ENCODE results near the gene VRK1. TPM values are rescaled to one million over a fixed set of nuclear protein-coding genes. Genes with fewer than 3 reads are reported as not detected.

The VRK1 gene
- total RNA-seq, 4 donors from 2014 or later: 11.3 to 18.2 (median 16.7) TPM

DNA sequence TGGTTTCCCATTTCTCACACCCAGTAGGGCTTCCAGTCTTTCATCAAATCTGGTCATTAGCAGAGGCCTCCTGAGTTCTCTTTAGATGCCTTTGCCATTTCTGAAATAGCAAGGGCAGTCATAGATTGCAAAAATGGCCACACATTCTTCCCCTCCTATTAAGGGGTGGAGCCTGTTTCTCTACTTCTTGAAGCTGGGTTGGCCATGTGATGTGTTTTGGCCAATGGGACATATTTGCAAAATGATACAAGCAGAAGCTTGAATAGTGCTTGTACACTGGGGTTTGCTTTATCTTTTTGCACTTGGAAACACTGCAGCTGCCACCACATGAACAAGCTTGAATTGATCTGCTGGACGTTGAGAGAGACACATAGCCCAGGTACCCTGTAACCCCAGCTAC lies 109.3 kb downstream of the VRK1 start:
- no CpG with 5 or more reads among the region's 1 CpG for WGBS, 2 donors (ENCODE audit: low coverage in 1 of 2)
- peaks cover 0 to 28% (median 0%) of the 10 kb centered on the region in 3 donors for H3K9me3 ChIP-seq
- H3K27me3 ChIP-seq: no peaks in the 10 kb centered on the region
- TF ChIP-seq POLR2A (IDR thresholded peaks at IDR 0.05): no peak
- TF ChIP-seq, protein P1, sequence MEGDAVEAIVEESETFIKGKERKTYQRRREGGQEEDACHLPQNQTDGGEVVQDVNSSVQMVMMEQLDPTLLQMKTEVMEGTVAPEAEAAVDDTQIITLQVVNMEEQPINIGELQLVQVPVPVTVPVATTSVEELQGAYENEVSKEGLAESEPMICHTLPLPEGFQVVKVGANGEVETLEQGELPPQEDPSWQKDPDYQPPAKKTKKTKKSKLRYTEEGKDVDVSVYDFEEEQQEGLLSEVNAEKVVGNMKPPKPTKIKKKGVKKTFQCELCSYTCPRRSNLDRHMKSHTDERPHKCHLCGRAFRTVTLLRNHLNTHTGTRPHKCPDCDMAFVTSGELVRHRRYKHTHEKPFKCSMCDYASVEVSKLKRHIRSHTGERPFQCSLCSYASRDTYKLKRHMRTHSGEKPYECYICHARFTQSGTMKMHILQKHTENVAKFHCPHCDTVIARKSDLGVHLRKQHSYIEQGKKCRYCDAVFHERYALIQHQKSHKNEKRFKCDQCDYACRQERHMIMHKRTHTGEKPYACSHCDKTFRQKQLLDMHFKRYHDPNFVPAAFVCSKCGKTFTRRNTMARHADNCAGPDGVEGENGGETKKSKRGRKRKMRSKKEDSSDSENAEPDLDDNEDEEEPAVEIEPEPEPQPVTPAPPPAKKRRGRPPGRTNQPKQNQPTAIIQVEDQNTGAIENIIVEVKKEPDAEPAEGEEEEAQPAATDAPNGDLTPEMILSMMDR (IDR thresholded peaks at IDR 0.05): no peak
- no peak overlapping the region for H3K27ac ChIP-seq
- H3K4me3 ChIP-seq: no peak overlapping the region
- no peaks in the 10 kb centered on the region for H3K4me1 ChIP-seq
- H3K36me3 ChIP-seq: no peaks in the 10 kb centered on the region
- ATAC-seq: no peak

DNA sequence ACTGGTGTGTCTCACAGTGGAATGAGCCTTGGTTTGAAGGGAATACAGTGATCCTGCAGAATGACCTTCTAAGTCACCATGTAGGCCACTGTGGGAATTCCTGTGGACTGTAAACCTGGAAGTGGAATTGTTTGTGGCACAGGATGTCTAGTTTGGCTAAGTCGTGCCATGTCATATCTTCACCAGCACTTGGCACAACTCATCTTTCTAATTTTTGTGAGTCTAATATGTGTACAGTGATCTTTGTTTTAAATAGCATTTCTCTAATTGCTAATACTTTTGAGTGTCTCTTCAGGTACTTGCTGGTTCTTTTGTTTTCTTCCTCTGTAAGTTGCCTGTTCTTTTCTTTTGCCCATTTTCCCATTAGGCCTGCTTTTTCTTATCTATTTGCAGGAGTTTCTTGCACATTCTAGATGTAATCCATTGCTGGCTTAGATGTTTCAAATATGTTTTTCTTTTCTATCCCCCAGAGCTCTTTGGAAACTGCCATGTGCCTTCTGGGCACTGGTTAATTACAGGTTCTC lies 112.7 kb downstream of the VRK1 start:
- Histone ChIP-seq H3K36me3 (no peaks in the 10 kb centered on the region), H3K27me3 (no peaks in the 10 kb centered on the region)

DNA sequence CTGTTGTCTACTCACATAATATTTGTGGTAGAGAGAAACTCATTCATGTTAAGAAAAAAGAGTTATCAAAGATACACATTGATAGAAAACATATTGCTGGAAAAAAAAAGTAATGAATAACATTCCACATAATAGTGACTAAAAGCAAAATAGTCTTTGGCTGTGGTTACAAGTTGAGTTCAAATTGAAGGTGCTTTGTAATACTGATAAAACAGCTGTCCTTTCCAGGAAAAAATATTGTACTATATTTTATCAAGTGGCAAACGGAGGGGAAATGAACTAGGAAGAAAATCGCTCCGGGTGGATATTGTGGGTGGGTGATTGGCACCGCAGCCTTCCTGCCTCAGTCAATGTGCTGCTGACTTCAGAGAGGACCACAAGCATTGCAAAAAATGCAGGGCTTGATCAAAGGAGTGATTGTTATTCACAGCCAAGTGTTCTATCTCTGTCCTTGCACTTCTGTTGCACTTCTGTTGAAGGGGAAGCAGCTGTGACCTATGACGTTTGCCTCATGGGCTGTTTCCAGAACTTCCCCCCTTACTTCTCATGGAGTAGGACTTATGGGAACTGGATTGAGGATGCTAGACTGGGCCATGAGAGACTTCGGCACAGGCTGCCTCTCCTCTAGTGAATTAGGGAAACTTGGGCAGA lies 114.4 kb downstream of the VRK1 start:
- H3K4me1 ChIP-seq: no peaks in the 10 kb centered on the region
- H3K27ac ChIP-seq: no peak overlapping the region
- TF ChIP-seq POLR2A (IDR thresholded peaks at IDR 0.05) (no peak), POLR2AphosphoS5 (IDR thresholded peaks at IDR 0.05) (no peak), EP300 (IDR thresholded peaks at IDR 0.05) (no peak)
- TF ChIP-seq, protein P1 (IDR thresholded peaks at IDR 0.05): no peak
- H3K27me3 ChIP-seq: no peaks in the 10 kb centered on the region
- H3K36me3 ChIP-seq: no peaks in the 10 kb centered on the region
- H3K9me3 ChIP-seq: peaks cover 0 to 51% (median 0%) of the 10 kb centered on the region in 3 donors
- no peak overlapping the region for H3K4me3 ChIP-seq
- no peak for ATAC-seq
- WGBS, 2 donors (ENCODE audit: low coverage in 1 of 2): 47 to 64% methylated on average over 4 to 5 of the region's 6 CpGs

More for the DNA sequence above, 112.7 kb downstream of the VRK1 start:
- Histone ChIP-seq H3K4me1 (no peaks in the 10 kb centered on the region), H3K27ac (no peak overlapping the region), H3K9me3 (peaks cover 0 to 51% (median 0%) of the 10 kb centered on the region in 3 donors), H3K4me3 (no peak overlapping the region)
- TF ChIP-seq EP300 (IDR thresholded peaks at IDR 0.05): no peak
- no peak for TF ChIP-seq POLR2A (IDR thresholded peaks at IDR 0.05)
- no peak for TF ChIP-seq POLR2AphosphoS5 (IDR thresholded peaks at IDR 0.05)
- TF ChIP-seq, protein P1 (IDR thresholded peaks at IDR 0.05): no peak
- ATAC-seq: no peak
- 100% methylated on average over 1 of the region's 1 CpG for WGBS, 2 donors (ENCODE audit: low coverage in 1 of 2)

DNA sequence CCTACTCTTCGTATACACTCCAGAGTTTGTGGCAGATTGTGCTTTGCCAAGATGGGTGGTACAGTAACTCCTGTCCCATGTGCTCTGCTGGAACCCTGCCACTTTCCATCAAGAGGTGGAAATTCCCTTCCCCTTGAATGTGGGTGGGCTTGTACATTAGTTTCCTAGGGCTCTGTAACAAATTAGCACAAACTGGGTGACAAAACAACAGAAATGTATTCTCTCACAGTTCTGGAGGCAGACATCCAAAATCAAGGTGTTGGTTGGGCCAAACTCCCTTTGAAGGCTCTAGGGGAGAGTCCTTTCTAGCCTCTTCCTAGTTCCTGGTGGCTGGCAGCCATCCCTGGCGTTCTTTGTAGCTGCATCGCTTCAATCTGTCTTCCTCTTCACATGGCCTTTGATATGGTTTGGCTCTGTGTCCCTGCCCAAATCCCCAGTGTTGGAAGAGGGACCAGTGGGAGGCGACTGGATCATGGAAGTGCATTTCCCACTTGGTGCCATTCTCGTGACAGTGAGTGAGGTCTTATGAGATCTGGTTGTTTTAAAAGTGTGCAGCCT lies 117.5 kb downstream of the VRK1 start:
- Histone ChIP-seq H3K27ac (no peak overlapping the region), H3K36me3 (no peaks in the 10 kb centered on the region), H3K4me3 (no peak overlapping the region), H3K9me3 (peaks cover 0 to 37% (median 0%) of the 10 kb centered on the region in 3 donors), H3K4me1 (no peaks in the 10 kb centered on the region), H3K27me3 (no peaks in the 10 kb centered on the region)
- no peak for ATAC-seq
- TF ChIP-seq, protein P1 (IDR thresholded peaks at IDR 0.05): no peak
- TF ChIP-seq EP300 (IDR thresholded peaks at IDR 0.05) (no peak), POLR2AphosphoS5 (IDR thresholded peaks at IDR 0.05) (no peak), POLR2A (IDR thresholded peaks at IDR 0.05) (no peak)
- 71% methylated on average over 2 of the region's 5 CpGs; no CpG with 5 or more reads in 1 of the 2 donors for WGBS, 2 donors (ENCODE audit: low coverage in 1 of 2)

DNA sequence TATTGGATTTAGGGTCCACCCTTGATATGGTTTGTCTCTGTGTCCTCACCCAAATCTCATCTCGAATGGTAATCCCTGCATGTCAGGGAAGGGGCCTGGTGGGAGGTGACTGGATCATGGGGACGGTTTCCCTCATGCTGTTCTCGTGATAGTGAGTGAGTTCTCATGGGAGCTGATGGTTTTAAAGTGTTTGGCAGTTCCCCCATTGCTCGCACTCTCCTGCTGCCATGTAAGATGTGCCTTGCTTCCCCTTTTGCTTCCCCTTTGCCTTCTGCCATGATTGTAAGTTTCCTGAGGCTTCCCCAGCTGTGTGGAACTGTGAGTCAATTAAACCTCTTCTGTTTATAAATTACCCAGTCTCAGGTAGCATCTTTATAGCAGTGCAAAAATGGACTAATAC lies 118.3 kb downstream of the VRK1 start:
- no peak for ATAC-seq
- H3K9me3 ChIP-seq: peaks cover 0 to 28% (median 0%) of the 10 kb centered on the region in 3 donors
- TF ChIP-seq POLR2AphosphoS5 (IDR thresholded peaks at IDR 0.05) (no peak), POLR2A (IDR thresholded peaks at IDR 0.05) (no peak), EP300 (IDR thresholded peaks at IDR 0.05) (no peak)
- TF ChIP-seq, protein P1 (IDR thresholded peaks at IDR 0.05): no peak
- no peaks in the 10 kb centered on the region for H3K27me3 ChIP-seq
- H3K36me3 ChIP-seq: no peaks in the 10 kb centered on the region
- H3K27ac ChIP-seq: no peak overlapping the region
- no peak overlapping the region for H3K4me3 ChIP-seq
- 86% methylated on average over 4 of the region's 4 CpGs; no CpG with 5 or more reads in 1 of the 2 donors for WGBS, 2 donors (ENCODE audit: low coverage in 1 of 2)
- H3K4me1 ChIP-seq: no peaks in the 10 kb centered on the region
